GM19351 (cell line): ENCODE data around the gene IL4I1.

ENCODE experiments used
- ATAC-seq: cut with Tn5 transposase; IDR thresholded peaks from one replicate; pipeline ENCODE4 v1.9.1; 2021; ENCODE audit warnings: mild to moderate bottlenecking, moderate library complexity; ENCODE audit not compliant: unreplicated experiment

The IL4I1 gene

GRCh38 chr19:49853852-49854377 is 42.8 kb downstream of the IL4I1 start:
- no peak for ATAC-seq

- no peak for ATAC-seq
Measured at GRCh38 chr19:49852631-49853126, 44.0 kb downstream of the IL4I1 start.

- no peak for ATAC-seq
Measured at GRCh38 chr19:49851456-49852259, 45.0 kb downstream of the IL4I1 start.

- peak; percentile 76 for ATAC-seq
Measured at GRCh38 chr19:49850487-49851342, 46.0 kb downstream of the IL4I1 start, which contains the start of gene PTOV1. PTOV1 (plus strand) TSS chr19:49851159.

- no peak for ATAC-seq
Measured at GRCh38 chr19:49850221-49850486, 46.5 kb downstream of the IL4I1 start.

- no peak for ATAC-seq
Measured at GRCh38 chr19:49849433-49850220, 47.1 kb downstream of the IL4I1 start.

GRCh38 chr19:49848938-49849337 is 47.7 kb downstream of the IL4I1 start:
- ATAC-seq = no peak

GRCh38 chr19:49847731-49848696 is 48.7 kb downstream of the IL4I1 start:
- no peak for ATAC-seq

GRCh38 chr19:49846408-49846807 is 50.3 kb downstream of the IL4I1 start:
- no peak for ATAC-seq

- no peak for ATAC-seq
Measured at GRCh38 chr19:49845414-49845813, 51.3 kb downstream of the IL4I1 start.

GRCh38 chr19:49844138-49845095 is 52.3 kb downstream of the IL4I1 start:
- no peak for ATAC-seq

GRCh38 chr19:49843265-49843664 is 53.4 kb downstream of the IL4I1 start:
- ATAC-seq = no peak

GRCh38 chr19:49840736-49841249 is 55.9 kb downstream of the IL4I1 start:
- ATAC-seq = no peak

- no peak for ATAC-seq
Measured at GRCh38 chr19:49840321-49840720, 56.4 kb downstream of the IL4I1 start.

- ATAC-seq = no peak
Measured at GRCh38 chr19:49839713-49840112, 57.0 kb downstream of the IL4I1 start.
